Endodermal cell (in vitro differentiated cells): Measurements from ENCODE around the gene ALKBH5. TPM values are rescaled to one million over a fixed set of nuclear protein-coding genes. Genes with fewer than 3 reads are reported as not detected.
A peak's percentile ranks its signal among the peaks of the same experiment; 100 is the strongest.

Experiments used
- DNase-seq: peaks from one replicate; pipeline ENCODE4 v3.0.0-alpha.2; 2017
- H3K27ac ChIP-seq: 2 replicates; pipeline ENCODE4 v1.5.1; 2013; ENCODE audit warnings: mild to moderate bottlenecking, low read depth, low read length, moderate library complexity
- H3K27me3 ChIP-seq: 2 replicates; pipeline ENCODE4 v1.6.1; 2013; ENCODE audit warnings: mild to moderate bottlenecking, low read length, moderate library complexity; ENCODE audit not compliant: insufficient read depth, control insufficient read depth, poor library complexity, severe bottlenecking
- H3K36me3 ChIP-seq: 2 replicates; pipeline ENCODE4 v1.7.0; 2013; ENCODE audit warnings: mild to moderate bottlenecking, low read length, moderate library complexity; ENCODE audit not compliant: control insufficient read depth, insufficient read depth
- H3K4me1 ChIP-seq: one replicate; pipeline ENCODE4 v1.7.0; 2013; ENCODE audit warnings: low read length; ENCODE audit not compliant: control insufficient read depth, insufficient read depth
- H3K4me3 ChIP-seq: 2 replicates; pipeline ENCODE4 v1.5.1; 2013; ENCODE audit warnings: mild to moderate bottlenecking, low read length, moderate library complexity
- H3K9ac ChIP-seq: 2 replicates; pipeline ENCODE4 v1.6.1; 2013; ENCODE audit warnings: mild to moderate bottlenecking, low read length, moderate library complexity; ENCODE audit not compliant: poor library complexity, severe bottlenecking; ENCODE audit errors: extremely low read depth
- H3K9me3 ChIP-seq: 2 replicates; pipeline ENCODE4 v1.6.1; 2013; ENCODE audit warnings: mild to moderate bottlenecking, low read length, moderate library complexity; ENCODE audit not compliant: control insufficient read depth
- H3K27ac Mint-ChIP-seq: 2 replicates; pipeline ENCODE4 v1.8.0; 2020; ENCODE audit warnings: mixed read lengths
- H3K27me3 Mint-ChIP-seq: 2 replicates; pipeline ENCODE4 v1.8.0; 2021; ENCODE audit warnings: mild to moderate bottlenecking, mixed read lengths; ENCODE audit not compliant: insufficient read depth
- H3K36me3 Mint-ChIP-seq: 2 replicates; pipeline ENCODE4 v1.8.0; 2020; ENCODE audit warnings: low read depth, mixed read lengths
- H3K4me1 Mint-ChIP-seq: 2 replicates; pipeline ENCODE4 v1.8.0; 2020; ENCODE audit warnings: mixed read lengths
- H3K4me3 Mint-ChIP-seq: 2 replicates; pipeline ENCODE4 v1.8.0; 2020; ENCODE audit warnings: mild to moderate bottlenecking, moderate library complexity, mixed read lengths
- H3K9me3 Mint-ChIP-seq: 2 replicates; pipeline ENCODE4 v1.8.0; 2020; ENCODE audit warnings: mild to moderate bottlenecking, mixed read lengths
- WGBS, 2 experiments: methylation state at CpG; one replicate each; pipeline versions ENCODE4 v1.1.5 to v1.1.7; 2013; ENCODE audit warnings: missing lambda C conversion rate in 2 of 2, mixed read lengths in 1 of 2; ENCODE audit not compliant: insufficient coverage in 1 of 2, insufficient read length in 1 of 2; 5-methylcytosine and 5-hydroxymethylcytosine counted together
- total RNA-seq, 2 donors: library from RNA; stranded (reverse); fragmentation: NEBNext Ultra II Directional in 1 of 2; extraction: Animal tissue kit (Norgen Biotek cat#: 25700) in 1 of 2; gene quantifications; 2 replicates in 1 of 2; 3 replicates in 1 of 2; pipeline ENCODE4 v1.2.1, GENCODE V29; 2021
- TF ChIP-seq, protein P1 (sequence below): fragments of 200-600 bp; sonication (generic); conservative IDR thresholded peaks from 2 replicates; pipeline ENCODE4 v1.5.0; 2021; ENCODE audit warnings: antibody characterized with exemption, mild to moderate bottlenecking

The ALKBH5 gene
- total RNA-seq, 2 donors from 2014 or later = 64.1 to 80.9 TPM

DNA sequence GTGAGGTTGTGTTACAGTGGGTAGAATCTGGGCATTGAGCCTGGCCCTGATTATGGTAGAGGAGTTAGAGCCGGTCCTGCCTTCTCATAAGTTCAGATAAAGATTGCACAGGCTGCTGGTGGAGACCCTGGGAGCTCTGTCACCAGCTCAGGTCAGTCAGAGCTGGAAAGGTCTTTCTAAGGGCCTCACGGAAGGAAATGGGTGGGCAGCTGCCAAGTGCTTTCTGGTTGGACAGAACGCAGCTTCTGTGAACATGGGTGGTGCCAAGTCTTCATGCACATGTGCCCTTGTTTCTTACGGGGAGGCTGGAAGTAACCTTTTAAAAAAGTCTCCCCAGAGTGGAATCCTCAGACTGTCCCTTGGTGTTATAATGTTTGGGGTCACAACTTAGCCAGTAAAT lies 14.9 kb downstream of the ALKBH5 start:
- 93 to 100% methylated on average over 3 to 4 of the region's 4 CpGs for WGBS, 2 experiments
- Histone ChIP-seq H3K4me1 (peaks cover 12% of the 10 kb centered on the region), H3K36me3 (peaks cover 69% of the 10 kb centered on the region), H3K4me3 (no peak overlapping the region), H3K27me3 (no peaks in the 10 kb centered on the region), H3K9ac (no peak overlapping the region), H3K9me3 (no peaks in the 10 kb centered on the region), H3K27ac (no peak overlapping the region)
- no peak overlapping the region for H3K27ac Mint-ChIP-seq
- no peaks in the 10 kb centered on the region for H3K9me3 Mint-ChIP-seq
- TF ChIP-seq, protein P1, sequence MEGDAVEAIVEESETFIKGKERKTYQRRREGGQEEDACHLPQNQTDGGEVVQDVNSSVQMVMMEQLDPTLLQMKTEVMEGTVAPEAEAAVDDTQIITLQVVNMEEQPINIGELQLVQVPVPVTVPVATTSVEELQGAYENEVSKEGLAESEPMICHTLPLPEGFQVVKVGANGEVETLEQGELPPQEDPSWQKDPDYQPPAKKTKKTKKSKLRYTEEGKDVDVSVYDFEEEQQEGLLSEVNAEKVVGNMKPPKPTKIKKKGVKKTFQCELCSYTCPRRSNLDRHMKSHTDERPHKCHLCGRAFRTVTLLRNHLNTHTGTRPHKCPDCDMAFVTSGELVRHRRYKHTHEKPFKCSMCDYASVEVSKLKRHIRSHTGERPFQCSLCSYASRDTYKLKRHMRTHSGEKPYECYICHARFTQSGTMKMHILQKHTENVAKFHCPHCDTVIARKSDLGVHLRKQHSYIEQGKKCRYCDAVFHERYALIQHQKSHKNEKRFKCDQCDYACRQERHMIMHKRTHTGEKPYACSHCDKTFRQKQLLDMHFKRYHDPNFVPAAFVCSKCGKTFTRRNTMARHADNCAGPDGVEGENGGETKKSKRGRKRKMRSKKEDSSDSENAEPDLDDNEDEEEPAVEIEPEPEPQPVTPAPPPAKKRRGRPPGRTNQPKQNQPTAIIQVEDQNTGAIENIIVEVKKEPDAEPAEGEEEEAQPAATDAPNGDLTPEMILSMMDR = no peak
- no peaks in the 10 kb centered on the region for H3K27me3 Mint-ChIP-seq
- no peak overlapping the region for H3K4me3 Mint-ChIP-seq
- peaks cover 45% of the 10 kb centered on the region for H3K36me3 Mint-ChIP-seq
- peaks cover 18% of the 10 kb centered on the region for H3K4me1 Mint-ChIP-seq
- DNase-seq = no peak

DNA sequence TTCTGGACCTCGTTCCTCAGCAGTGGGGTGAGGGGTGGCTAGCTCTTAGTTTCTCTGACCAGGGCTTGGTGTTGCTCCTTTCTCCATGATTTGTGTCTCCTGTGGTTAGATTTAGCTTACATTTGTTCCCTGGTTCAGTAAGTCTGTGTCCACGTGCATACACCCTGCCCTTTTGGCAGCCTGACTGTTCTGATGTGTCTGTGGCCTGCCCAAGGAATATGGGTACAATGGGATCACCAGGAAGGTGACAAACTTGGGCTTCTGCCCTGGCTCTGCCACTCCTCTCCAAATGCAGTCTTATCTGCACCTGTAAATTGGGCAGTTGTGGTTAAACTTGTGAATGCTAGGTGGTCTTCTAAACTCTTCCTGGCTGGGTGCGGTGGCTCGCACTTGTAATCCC lies 17.5 kb downstream of the ALKBH5 start:
- Mint-ChIP-seq H3K4me3 (no peak overlapping the region), H3K9me3 (no peaks in the 10 kb centered on the region), H3K27ac (peak overlapping the region; percentile 6), H3K27me3 (no peaks in the 10 kb centered on the region), H3K36me3 (peaks cover 34% of the 10 kb centered on the region), H3K4me1 (peaks cover 18% of the 10 kb centered on the region)
- no peak overlapping the region for H3K4me3 ChIP-seq
- H3K9me3 ChIP-seq = no peaks in the 10 kb centered on the region
- peaks cover 75% of the 10 kb centered on the region for H3K36me3 ChIP-seq
- H3K27me3 ChIP-seq = no peaks in the 10 kb centered on the region
- H3K9ac ChIP-seq = no peak overlapping the region
- H3K4me1 ChIP-seq = peaks cover 15% of the 10 kb centered on the region
- no peak overlapping the region for H3K27ac ChIP-seq
- WGBS, 2 experiments = 92 to 100% methylated on average over 1 to 4 of the region's 4 CpGs
- no peak for DNase-seq
- TF ChIP-seq, protein P1 = no peak

DNA sequence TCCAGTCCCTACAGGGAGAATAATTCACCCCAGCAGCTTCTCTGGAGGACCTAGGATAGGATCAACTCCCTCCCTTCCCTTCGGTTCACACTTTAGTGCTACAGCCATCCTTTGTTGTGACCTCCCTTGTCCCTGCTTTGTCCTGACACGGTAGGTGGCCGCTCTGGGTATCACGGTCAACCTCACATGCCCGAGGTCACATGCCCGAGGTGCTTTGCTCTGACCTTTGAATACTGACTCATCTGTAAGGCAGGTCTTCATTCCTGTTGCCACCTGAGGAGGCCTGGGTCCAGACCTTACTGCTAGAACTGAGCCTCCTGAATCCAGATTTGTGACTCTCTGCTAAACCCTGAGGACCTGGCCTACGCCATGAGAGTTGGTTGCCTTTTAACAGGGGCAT lies 19.7 kb downstream of the ALKBH5 start:
- Histone ChIP-seq H3K9ac (no peak overlapping the region), H3K27ac (no peak overlapping the region), H3K27me3 (no peaks in the 10 kb centered on the region), H3K9me3 (no peaks in the 10 kb centered on the region), H3K4me3 (no peak overlapping the region), H3K4me1 (peaks cover 15% of the 10 kb centered on the region), H3K36me3 (peaks cover 73% of the 10 kb centered on the region)
- H3K9me3 Mint-ChIP-seq = no peaks in the 10 kb centered on the region
- H3K4me3 Mint-ChIP-seq = no peak overlapping the region
- DNase-seq = peak; percentile 97
- no peaks in the 10 kb centered on the region for H3K27me3 Mint-ChIP-seq
- peak overlapping the region; percentile 81 for H3K27ac Mint-ChIP-seq
- TF ChIP-seq, protein P1 = no peak
- H3K36me3 Mint-ChIP-seq = peaks cover 29% of the 10 kb centered on the region
- WGBS, 2 experiments = 43 to 52% methylated on average over 4 to 7 of the region's 7 CpGs
- peaks cover 18% of the 10 kb centered on the region for H3K4me1 Mint-ChIP-seq
